Endometrium (tissue), 2 donors: Measurements from ENCODE around the gene N4BP2.

Experiments used
- FAIRE-seq: peaks from 2 replicates; lab custom pipeline; 2012; peaks lifted over from hg19 to GRCh38; lab: Jason Lieb, UNC
- donor health status: control.
- donor health status: control.

Gene N4BP2

DNA sequence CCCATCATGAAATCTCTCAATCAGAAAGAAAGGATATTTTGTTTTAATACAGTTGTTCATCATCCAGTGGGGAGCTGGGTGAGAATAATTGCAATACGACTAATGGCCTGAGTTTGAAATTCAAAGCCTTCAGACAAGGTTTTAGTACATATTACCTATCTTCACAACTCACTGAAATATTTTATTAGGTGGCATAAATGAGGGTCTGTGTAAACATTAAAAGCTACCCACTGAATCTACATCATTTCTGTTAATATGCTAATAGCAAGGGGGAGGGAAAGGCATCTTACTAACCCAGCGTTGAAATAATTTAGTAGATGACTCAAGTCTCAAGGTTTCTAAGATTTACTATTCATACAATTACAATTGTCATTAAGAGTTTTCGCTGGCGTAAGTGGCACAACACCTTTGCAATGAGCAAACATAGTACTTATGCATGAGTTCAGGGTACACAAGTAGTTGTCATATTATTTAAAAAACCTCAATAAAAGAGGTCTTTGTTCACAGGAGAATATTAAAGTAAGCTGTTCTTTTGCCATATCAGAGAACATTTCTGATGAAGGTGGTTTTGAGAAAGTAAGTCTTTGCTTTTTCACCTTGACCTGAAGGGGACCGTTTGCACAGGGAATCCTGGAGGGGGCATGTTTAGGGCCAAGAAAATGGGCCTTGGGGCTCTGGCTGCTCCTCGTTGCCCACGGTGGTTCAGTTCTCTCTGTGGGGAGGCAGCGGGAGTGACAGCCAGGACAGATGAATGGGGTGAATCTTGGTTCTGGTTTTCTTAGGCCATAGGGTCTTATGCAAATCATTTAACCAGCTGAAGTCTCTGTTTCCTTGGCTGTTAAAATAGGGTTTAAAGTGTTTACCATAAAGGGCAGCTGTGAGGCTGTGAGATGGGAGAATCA is 135.7 kb downstream of the N4BP2 start:
- no peak for FAIRE-seq

DNA sequence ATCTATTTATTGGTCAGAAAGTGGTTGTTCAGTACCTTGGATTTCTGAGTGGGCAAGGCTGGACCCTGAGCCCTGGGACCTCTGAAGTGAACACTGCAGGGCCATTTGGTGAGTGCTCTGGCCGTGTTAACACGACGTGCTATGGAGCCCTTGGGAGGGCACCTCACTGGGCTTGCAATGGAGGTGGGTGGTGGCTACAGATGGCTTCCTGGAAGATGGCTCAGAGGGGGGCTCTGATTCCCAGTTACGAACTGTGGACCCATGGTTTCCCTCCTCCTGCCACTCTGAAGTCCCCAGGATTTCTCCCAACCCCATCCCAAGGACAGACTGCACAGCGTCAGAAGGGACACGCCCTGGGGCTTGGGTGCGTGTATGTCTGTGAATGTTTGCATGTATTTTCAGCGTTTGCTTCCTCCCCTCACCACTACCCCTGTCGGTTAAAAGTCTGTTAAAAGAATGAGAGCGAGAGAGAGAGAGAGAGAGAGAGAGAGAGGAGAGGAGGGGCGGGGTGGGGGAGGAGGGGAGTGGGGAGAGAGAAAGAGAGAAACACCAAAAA is 136.4 kb downstream of the N4BP2 start:
- no peak for FAIRE-seq

DNA sequence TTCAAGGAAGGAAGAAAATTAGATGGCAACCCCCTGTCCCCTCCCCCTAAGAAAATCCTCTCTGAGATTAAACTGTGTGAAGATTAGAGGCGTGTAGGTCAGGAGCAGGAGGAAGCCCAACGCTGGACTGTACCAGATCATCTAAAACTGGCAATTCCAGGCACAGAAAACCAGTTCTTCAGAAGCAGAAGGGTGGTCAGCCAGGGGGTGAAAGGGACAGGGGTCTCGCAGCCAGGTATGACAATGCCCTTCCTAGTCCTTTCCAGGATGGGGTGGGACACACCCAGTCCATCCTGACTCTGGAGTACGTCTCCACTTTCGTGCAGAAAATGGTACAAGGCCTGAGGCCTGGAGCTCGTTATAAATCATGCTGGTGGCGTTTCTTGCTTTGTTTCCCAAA is 136.9 kb downstream of the N4BP2 start:
- FAIRE-seq = no peak

DNA sequence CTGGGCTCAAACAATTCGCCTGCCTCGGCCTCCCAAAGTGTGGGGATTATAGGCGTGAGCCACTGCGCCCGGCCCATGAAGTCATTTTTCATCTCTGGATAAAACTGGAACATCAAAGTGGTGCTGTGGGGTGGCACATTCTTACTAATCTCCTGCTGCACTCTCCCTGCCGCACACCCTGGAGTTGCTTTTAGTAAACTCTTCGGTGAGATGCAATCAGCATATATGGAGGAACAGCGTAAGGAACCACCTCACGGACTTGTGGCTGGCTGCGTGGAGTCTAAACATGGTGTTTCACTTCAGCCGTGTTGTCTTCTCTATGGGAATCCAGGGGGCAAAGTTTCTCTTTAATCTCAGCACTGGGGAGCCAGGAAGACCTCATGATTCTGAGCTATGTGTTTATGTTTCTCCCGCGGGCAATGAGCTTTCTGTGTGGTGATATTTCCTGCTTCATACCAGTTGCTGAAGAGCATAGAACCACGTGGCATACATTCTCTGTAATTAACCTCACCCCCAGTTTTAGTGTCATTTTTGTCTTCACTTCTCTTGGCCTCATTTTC is 138.0 kb downstream of the N4BP2 start:
- FAIRE-seq = no peak

DNA sequence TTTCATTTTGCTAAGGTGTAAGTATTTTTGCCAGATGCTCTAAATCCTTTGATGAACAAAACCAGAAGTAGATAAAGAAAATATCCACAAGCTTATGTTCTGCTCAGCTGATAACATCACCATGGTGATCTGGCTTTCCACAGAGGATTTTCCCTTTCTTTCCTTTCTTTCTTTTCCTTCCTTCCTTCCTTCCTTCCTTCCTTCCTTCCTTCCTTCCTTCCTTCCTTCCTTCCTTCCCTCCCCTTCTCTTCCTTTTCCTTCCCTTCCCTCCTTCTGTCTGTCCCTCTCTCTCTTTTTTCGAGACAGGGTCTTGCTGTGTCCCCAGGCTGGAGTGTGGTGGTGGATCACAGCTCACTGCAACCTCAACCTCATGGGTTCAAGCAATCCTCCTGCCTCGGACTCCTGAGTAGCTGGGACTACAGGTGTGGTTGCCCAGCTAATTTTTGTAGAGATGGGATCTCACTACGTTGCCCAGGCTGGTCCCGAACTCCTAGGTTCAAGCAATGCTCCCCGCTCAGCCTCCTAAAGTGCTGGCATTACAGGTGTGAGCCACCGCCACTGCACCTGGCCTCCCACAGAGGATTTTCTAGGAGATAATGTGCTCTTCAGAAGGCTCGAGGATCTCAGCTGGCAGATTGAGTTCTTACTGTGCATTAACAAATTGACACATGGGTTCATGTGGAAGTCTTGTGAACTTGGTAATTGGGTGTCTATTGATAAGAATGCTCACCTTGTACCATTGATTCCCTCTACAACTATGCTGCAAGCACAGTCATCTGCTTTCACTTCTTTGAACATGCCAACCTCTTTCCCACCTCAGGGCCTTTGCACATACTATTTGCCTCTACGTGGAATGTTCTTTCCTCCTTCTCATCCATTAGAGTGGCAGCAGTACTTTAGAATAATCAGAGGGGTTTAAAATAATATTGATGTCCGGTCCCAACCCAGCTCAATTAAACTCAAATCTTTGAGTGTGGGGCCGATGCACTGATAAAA is 138.8 kb downstream of the N4BP2 start:
- no peak for FAIRE-seq

DNA sequence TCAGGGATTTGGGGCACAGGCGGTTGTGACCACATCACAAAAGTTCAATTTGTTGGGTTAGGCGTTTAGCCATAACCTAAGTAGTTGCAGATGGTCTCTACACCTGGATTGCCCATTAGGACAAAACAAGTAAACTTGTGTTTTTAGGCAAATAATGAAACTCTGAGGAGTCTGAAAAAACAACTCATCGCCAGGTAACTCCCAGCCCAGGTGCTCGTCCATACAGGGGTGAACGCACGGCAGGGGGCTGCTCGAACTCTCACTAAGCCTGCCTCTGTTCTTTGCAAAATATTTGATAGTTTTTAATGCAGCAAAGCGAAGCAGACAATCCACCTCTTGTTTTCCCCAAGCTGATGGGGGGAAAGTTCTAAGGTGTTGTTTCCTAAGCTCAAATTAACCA is 139.6 kb downstream of the N4BP2 start:
- FAIRE-seq = no peak

DNA sequence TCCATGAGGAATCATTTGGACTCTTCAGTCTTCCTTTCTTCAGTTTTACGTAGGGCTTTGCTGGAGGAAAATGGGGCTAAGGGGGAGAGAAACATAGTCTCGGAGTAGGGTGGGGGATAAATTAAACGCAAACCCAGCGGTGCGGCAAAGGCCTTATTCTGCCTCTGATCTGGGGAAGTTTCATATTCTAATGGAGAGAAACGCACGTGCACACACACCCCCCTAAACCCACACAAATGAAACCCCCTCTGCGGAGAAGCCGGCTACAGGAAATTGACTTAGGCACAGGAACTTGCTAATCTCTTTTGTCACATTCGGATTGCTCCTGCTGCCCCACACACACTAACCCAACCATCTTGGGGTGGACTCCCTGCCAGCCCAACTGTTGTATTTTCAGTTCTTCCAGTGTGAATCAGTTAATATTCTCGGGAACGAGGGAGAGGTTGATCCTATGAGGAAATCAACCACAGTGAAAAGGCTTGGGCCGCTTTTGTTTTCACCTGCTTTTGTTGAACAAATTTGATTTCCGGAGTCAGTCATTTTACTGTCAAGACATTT is 140.2 kb downstream of the N4BP2 start, which contains the start of gene RHOH:
TSS of gene RHOH (plus strand) at position 308 of the 558 bp plus-strand sequence. CDS start 46,356 bp downstream, outside the sequence.
- FAIRE-seq = no peak

DNA sequence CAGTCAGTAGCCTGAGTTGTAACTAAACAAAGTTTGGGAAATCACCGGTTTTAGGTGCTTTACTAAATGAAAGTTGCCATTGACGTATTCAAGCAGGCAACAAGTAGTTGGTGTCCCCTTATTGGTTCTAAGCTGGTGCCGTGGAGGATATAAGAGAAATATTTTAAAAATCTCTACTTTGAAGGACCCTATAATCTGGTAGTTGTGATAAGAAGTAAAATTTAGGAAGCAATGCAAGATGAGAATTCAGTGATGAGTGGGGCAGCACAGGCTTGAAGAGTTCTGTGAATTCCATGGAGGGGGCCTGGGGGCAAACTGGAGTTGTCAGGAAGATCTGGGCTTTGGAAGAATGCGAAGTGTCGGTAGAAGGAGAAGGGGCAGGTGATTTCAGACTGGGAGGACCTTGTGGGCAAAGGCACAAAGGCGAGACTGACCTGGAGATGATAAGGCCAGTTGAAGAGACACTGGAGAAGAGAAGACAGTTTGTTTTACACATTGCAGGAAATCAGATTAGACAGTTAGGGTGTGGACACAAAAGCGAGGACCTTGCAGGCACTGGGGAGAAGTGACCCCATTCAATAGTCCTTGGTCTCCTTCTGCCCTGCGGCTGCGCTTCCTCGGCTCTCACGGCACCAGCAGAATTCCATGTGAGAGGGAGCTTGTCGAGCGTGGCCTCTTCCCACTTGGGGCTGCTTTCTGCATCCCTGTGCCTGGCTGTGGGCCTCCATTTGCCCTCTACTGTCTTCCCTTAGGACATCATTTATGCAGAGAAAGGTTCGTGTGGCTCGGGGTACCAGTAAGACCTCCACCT is 141.4 kb downstream of the N4BP2 start:
- no peak for FAIRE-seq

DNA sequence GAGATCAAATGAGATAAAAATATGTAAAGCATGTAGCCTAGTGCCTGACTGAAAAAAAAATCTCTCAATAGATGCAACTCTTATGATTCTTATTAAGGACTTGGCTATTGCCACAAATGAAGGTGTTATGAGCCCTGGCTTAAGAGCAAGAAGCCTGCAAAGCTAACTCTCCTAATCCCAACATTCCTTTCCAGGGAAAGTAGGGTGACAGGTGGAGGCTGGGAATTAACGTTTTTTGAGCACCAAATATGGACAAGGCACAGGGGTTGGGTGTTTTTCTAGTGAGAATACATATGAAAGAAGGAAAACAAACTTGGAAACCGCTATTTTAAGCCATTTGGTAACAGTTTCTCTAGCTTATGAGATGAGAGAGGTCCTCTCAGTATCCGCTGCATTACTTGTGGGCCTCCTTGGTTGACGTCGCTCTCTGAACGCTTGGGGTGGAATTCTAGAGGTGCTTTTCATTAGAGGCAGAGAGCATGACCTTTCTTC is 142.6 kb downstream of the N4BP2 start:
- FAIRE-seq = no peak

DNA sequence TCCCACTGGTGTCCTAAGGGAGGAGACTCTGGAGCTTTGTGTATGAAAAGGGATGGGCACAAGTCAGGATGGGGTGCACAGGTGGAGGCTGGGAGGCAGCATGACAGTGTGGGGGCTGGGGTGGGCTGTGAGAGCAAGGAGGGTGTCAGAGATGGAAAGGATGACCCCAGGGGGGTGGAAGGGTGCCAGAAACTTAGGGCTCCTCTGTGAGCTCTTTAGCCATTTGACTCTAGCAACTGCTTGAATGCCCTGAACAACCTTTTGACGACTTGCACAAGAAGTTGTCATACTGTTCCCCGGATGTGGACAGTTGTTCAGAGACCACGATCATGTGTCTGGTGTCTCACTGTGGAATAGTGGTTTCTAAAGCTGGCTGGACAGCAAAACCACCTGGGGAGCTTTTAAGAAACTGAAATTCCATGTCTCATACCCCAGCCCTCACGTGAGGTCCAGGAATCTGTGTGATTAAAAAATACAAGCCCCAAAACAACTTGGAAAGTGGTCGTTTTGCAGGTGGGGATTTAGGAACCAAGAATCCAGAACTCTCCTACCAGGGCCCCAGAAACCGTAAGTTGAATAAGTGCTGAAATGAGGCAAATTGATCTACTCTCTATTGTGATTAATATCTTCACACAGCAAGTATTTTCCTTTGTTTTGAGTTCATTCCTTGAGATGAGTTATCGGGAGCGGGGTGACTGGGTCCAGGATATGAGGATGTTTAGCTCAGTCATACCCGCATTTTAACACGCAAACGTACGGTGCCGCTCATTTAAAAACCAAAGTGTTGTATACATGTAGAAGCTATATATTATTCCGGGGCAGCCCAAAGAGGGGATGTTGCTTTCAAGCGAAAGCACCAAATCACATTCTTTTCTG is 143.6 kb downstream of the N4BP2 start:
- no peak for FAIRE-seq

DNA sequence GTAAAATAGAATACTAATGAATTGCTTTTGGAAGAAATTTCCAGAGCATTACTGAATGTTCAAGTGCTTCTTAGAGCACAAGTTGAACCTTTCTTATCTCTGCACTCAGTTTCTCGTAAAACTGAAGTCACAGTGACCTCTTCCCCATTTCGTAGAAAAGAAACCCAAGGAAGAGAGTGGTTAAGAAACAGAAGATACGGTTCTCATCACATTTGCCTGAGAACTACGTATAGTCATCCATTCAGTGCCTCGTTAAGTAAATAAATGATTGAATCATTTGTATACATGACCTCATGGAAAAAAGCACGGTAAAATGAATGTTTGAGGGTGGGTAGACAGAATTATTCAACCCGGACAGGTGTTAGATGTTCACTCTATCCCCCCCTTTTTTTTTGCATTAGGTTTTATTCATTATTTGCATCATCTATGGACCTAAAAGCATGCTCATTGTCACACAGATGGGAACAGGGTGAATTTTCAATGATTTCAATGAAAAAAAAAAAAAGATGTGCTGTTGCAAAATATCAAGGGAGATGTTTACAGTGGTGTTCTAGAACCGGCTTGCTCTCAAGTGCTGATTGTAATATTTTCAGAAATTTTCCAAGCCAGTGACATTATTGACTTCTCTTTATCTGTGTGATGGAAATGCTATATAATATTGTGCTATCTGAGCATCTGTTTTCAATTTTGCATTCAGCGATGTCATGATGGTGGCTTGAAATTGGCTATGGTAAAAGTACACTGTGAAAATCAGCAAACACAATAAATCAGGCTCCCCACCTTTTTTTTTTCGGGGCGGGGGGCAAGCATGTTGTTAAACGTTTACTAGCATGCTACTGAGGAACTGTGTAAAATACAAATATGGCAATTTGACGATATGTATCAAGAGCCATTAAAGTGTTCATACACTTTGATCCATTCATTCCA is 144.5 kb downstream of the N4BP2 start:
- FAIRE-seq = no peak

DNA sequence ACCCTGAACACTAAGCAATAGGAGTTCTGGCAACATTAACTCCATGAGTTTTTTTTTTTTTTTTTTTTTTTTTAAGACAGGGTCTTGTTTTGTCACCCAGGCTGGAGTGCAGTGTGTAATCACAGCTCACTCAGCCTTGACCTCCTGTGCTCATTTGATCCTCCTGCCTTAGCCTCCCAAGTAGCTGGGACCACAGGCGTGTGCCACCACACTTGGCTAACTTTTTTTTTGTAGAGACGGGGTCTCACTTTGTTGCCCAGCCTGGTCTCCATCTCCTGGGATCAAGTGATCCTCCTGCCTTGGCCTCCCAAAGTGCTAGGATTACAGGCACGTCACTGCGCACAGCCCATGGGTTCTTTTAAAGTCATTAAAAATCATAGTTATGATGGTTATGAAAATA is 145.2 kb downstream of the N4BP2 start:
- FAIRE-seq = no peak

DNA sequence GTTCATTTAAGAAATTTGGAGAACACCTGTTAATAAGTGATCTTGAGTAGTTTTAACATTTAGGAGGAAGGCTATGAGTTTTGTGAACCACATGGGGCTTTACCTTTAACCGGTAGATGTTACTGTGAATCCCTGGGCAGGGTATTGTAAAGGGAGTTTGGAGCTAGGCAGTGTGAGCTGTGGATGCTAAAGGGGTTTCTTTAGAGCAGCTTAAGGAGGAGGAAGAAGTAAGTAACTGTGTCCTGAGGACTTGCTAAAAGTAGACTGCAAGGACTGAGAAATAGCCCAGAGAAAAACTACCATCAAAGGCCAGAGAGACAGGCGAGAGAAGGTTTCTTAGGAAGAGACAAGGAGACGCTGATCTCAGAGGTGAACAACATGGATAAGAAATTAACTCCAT is 145.8 kb downstream of the N4BP2 start:
- no peak for FAIRE-seq

DNA sequence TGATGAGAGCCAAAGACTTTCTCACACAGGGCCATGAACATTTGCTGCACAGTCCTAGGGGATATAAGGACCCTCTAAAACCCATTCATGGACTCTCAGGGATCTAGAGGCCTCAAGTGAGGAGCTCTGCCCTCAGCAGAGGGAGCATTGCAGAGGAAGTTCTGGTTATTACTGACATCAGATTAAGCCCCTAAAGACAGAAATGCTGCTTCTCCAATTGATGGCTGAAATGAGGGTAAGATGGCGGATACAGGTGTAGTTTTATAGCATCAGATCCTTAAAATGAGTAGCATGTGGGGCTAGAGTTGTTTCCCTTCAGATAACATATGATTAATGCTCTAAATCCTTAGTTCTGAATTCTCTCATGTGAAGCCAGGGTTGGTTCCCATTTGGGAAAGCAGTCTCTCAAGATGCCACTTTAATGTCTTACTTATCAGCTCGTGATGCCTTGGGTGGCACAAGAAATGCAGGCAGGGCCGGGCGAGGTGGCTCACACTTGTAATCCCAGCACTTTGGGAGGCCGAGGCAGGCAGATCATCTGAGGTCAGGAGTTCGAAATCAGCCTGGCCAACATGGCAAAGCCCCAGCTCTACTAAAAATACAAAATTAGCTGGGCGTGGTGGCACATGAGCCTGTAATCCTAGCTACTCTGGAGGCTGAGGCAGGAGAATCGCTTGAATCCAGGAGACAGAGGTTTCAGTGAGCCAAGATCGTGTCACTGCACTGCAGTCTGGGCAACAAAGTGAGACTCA is 148.0 kb downstream of the N4BP2 start:
- FAIRE-seq = no peak

DNA sequence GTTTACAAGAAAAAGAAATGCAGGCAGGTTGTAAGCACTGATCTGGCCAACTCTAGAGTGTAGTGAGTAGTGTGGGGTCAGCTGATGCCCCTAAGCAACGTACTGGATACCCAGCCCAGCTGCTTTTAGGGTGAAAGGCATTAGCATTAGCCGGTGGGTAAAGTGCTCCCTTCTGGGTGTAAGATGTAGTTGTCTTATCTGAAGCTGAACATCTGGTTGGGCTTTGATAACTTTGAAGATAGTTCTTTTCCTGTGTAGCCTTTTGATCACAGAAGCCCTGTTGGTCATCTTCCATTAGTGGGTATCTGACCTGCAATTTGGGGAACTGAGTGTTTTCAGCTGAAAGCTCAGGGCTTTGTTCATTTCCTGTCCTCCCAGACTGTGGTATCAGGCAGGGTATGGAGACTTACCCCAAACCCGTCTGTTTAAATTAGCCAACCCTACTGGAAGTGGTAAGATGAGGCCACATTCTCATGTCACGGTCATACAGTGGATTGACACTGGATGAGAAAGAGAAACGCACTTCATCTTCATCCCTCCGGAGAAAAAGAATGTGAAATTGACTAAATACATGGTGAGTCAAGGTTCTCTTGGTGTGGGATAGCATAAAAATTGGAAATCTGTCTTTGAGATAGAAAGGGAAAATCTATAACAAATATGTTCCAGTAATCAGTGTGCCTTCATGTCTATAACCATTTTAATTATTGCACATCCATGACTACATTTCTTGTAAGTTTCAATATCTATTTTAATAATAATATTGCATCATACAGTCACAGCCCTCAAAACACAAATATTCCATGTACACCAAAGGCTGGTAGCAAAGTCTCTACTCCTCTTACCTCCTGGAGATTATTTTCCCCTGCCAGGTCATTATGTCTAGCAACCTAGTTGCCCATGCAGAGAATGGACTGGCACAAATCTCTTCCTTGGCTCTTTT is 148.9 kb downstream of the N4BP2 start:
- no peak for FAIRE-seq

DNA sequence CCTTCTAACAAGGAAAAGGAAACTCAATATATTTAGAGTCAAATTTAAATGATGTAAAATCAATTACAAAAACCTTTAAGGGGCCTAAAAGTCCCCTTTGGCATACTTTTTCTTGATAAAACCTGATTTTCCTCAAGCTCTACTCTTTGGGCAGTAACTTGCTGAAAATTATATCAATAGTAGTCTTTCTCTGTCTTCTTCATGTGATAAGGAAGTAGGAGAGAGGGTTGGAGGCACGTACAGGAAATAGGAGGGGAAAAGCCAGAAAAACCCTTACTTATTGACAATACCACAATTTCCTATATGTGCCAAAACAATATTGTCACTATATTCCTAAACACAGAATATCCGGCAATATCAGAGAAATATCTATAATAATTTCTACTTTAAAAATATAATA is 149.8 kb downstream of the N4BP2 start:
- no peak for FAIRE-seq
